HepG2 (cell line): Measurements from ENCODE around the gene MRFAP1L1. TPM values are rescaled to one million over a fixed set of nuclear protein-coding genes. Genes with fewer than 3 reads are reported as not detected.

Source experiments
- ATF2 ChIP-seq: sonication (generic); formaldehyde crosslinking; IDR thresholded peaks from 2 replicates; pipeline ENCODE4 v1.4.0; 2020; ENCODE audit warnings: missing genetic modification reagents
- FOXA3 ChIP-seq: IDR thresholded peaks from 2 replicates; pipeline ENCODE4 v1.6.1; 2016; ENCODE audit warnings: missing genetic modification reagents, missing compliant biosample characterization
- KLF16 ChIP-seq, 2 experiments: sonication (generic) in 1 of 2; formaldehyde crosslinking in 1 of 2; IDR thresholded peaks; 2 replicates each; pipeline versions ENCODE4 v1.6.1 to v1.8.0; 2016 to 2023; ENCODE audit warnings: missing genetic modification reagents in 2 of 2, missing compliant biosample characterization in 1 of 2
- LCORL ChIP-seq, 2 experiments: fragments of 450-650 bp in 1 of 2; sonication (generic) in 1 of 2; formaldehyde crosslinking in 1 of 2; IDR thresholded peaks; 2 replicates each; pipeline versions ENCODE4 v1.5.0 to v1.6.1; 2017 to 2020; ENCODE audit warnings: antibody characterized with exemption in 1 of 2, missing genetic modification reagents in 1 of 2
- MED13 ChIP-seq: sonication (generic); formaldehyde crosslinking; IDR thresholded peaks from 2 replicates; pipeline ENCODE4 v1.5.0; 2020; ENCODE audit warnings: missing genetic modification reagents
- NPAS2 ChIP-seq: sonication (generic); formaldehyde crosslinking; IDR thresholded peaks from 2 replicates; pipeline ENCODE4 v1.8.0; 2022; ENCODE audit warnings: mild to moderate bottlenecking, missing genetic modification reagents, borderline replicate concordance
- NRL ChIP-seq: sonication (generic); formaldehyde crosslinking; IDR thresholded peaks from 2 replicates; pipeline ENCODE4 v1.5.0; 2020; ENCODE audit warnings: missing genetic modification reagents, mild to moderate bottlenecking, moderate library complexity, borderline replicate concordance
- PITX1 ChIP-seq: sonication (generic); formaldehyde crosslinking; IDR thresholded peaks from 2 replicates; pipeline ENCODE4 v1.5.1; 2020; ENCODE audit warnings: mild to moderate bottlenecking, missing genetic modification reagents
- PRDM10 ChIP-seq: sonication (generic); formaldehyde crosslinking; IDR thresholded peaks from 2 replicates; pipeline ENCODE4 v1.4.0; 2020; ENCODE audit warnings: low read depth, missing genetic modification reagents
- RBFOX2 ChIP-seq: fragments of 200-400 bp; formaldehyde crosslinking; IDR thresholded peaks from 2 replicates; pipeline ENCODE4 v1.6.1; 2017; ENCODE audit warnings: low read depth, mild to moderate bottlenecking, low read length
- ZNF24 ChIP-seq: fragments of 450-650 bp; IDR thresholded peaks from 2 replicates; pipeline ENCODE4 v1.6.1; 2017; ENCODE audit warnings: antibody characterized with exemption, mild to moderate bottlenecking
- ZNF280D ChIP-seq: sonication (generic); formaldehyde crosslinking; IDR thresholded peaks from 2 replicates; pipeline ENCODE4 v1.5.1; 2020; ENCODE audit warnings: mild to moderate bottlenecking, missing genetic modification reagents
- ZNF614 ChIP-seq: IDR thresholded peaks from 2 replicates; pipeline ENCODE4 v1.6.1; 2018; ENCODE audit warnings: missing biosample characterization, missing genetic modification reagents, inconsistent platforms, borderline replicate concordance
- ZNF687 ChIP-seq: sonication (generic); formaldehyde crosslinking; IDR thresholded peaks from 2 replicates; pipeline ENCODE4 v1.5.1; 2020; ENCODE audit warnings: mild to moderate bottlenecking, missing genetic modification reagents, moderate library complexity
- ZNF775 ChIP-seq: sonication (generic); formaldehyde crosslinking; IDR thresholded peaks from 2 replicates; pipeline ENCODE4 v1.4.0; 2020; ENCODE audit warnings: missing genetic modification reagents, mild to moderate bottlenecking, moderate library complexity, borderline replicate concordance
- ZNF781 ChIP-seq: sonication (generic); formaldehyde crosslinking; IDR thresholded peaks from 2 replicates; pipeline ENCODE4 v1.5.1; 2020; ENCODE audit warnings: borderline replicate concordance, mild to moderate bottlenecking, missing genetic modification reagents; ENCODE audit errors: not compliant biosample characterization
- polyA plus RNA-seq, 8 experiments: library from polyadenylated mRNA; depleted of rRNA in 3 of 8; stranded (reverse) in 7 of 8; unstranded in 1 of 8; fragments of >200 nt; fragmentation: Illumina TruSeq in 4 of 8; extraction: Trizol in 4 of 8; gene quantifications; 2 replicates each; pipeline versions ENCODE4 v1.2.1 to v1.2.3, GENCODE V29; 2011 to 2016; ENCODE audit warnings: low read depth in 4 of 8, missing spikeins in 1 of 8, mixed read lengths in 1 of 8; ENCODE audit not compliant: insufficient read depth in 1 of 8
- total RNA-seq, 5 experiments: library from RNA; depleted of rRNA; stranded (reverse); fragments of >200 nt; fragmentation: Illumina TruSeq; extraction: Trizol; gene quantifications; 2 replicates each; pipeline ENCODE4 v1.2.3, GENCODE V29; 2016; ENCODE audit warnings: low read depth in 1 of 5

MRFAP1L1 gene
- total and polyA plus RNA-seq, 2 of the 13 experiments (the other 11 are each of a cell fraction or from before 2014, with no cell fraction given), result 44.8 to 76.6 TPM

GRCh38 chr4:6753103-6753560, 43.5 kb upstream of the MRFAP1L1 start (continued):
- TF ChIP-seq PRDM10 (peak; percentile 59; the same call in 1 of the 2 replicates), ATF2 (0 out of 2 replicates have a peak, but pooled peaks have one; percentile 15), ZNF781 (CRISPR knock-in tag) (peak; percentile 47), PITX1 (peak; percentile 98), ZNF614 (CRISPR knock-in tag) (0 out of 2 replicates have a peak, but pooled peaks have one; percentile 75), ZNF775 (CRISPR knock-in tag) (no peak), NPAS2 (CRISPR knock-in tag) (no peak), MED13 (peak; percentile 86; the same call in 1 of the 2 replicates), LCORL (IDR thresholded peaks at IDR 0.05) (no peak), LCORL (CRISPR knock-in tag; IDR thresholded peaks at IDR 0.05) (peak; percentile 94), FOXA3 (peak; percentile 42; the same call in 1 of the 2 replicates), KLF16 (CRISPR knock-in tag; IDR thresholded peaks at IDR 0.05) (peak in 1 of 2 experiments; percentile 56; a peak in 1 of 4 replicates), ZNF280D (0 out of 2 replicates have a peak, but pooled peaks have one; percentile 56), RBFOX2 (peak; percentile 84), ZNF24 (no peak), ZNF687 (peak; percentile 97), NRL (CRISPR knock-in tag) (peak; percentile 70; the same call in 1 of the 2 replicates)
